Superior temporal gyrus (tissue), 1 donor: Measurements from ENCODE around the gene RSU1.
"Not testable (repeated sequence)": the region's sequence is repeated elsewhere in the genome, so short reads cannot be mapped to it uniquely, and the experiment has no call there.

Experiments
- DNase-seq: peaks from one replicate; pipeline ENCODE4 v3.0.0-alpha.2; 2016; ENCODE audit errors: extremely low spot score

Gene RSU1

GRCh38 chr10:16780338-16780880 is 36.8 kb downstream of the RSU1 start:
- DNase-seq = no peak

- DNase-seq = no peak
Observed at GRCh38 chr10:16779384-16779915, 37.8 kb downstream of the RSU1 start.

- peak; percentile 88 for DNase-seq
Observed at GRCh38 chr10:16777473-16778370, 39.5 kb downstream of the RSU1 start.

GRCh38 chr10:16776896-16777295 is 40.3 kb downstream of the RSU1 start:
- no peak for DNase-seq

- no peak for DNase-seq
Observed at GRCh38 chr10:16773334-16773733, 43.9 kb downstream of the RSU1 start.

GRCh38 chr10:16770670-16771069 is 46.6 kb downstream of the RSU1 start:
- no peak for DNase-seq

GRCh38 chr10:16770141-16770540 is 47.1 kb downstream of the RSU1 start:
- DNase-seq = no peak

GRCh38 chr10:16769331-16769730 is 47.9 kb downstream of the RSU1 start:
- DNase-seq = no peak

GRCh38 chr10:16768702-16769101 is 48.5 kb downstream of the RSU1 start:
- no peak for DNase-seq

- DNase-seq = no peak
Observed at GRCh38 chr10:16765509-16766375, 51.5 kb downstream of the RSU1 start.

- DNase-seq = no peak
Observed at GRCh38 chr10:16761300-16761699, 55.9 kb downstream of the RSU1 start.

GRCh38 chr10:16756561-16757221 is 60.5 kb downstream of the RSU1 start:
- no peak for DNase-seq

- no peak for DNase-seq
Observed at GRCh38 chr10:16754765-16755164, 62.5 kb downstream of the RSU1 start.

GRCh38 chr10:16752849-16753248 is 64.4 kb downstream of the RSU1 start:
- not testable (repeated sequence) for DNase-seq

GRCh38 chr10:16752099-16752498 is 65.1 kb downstream of the RSU1 start:
- no peak for DNase-seq

- no peak for DNase-seq
Observed at GRCh38 chr10:16751244-16751643, 66.0 kb downstream of the RSU1 start.

GRCh38 chr10:16750461-16750860 is 66.8 kb downstream of the RSU1 start:
- DNase-seq = no peak

GRCh38 chr10:16748749-16749148 is 68.5 kb downstream of the RSU1 start:
- no peak for DNase-seq

GRCh38 chr10:16746856-16747255 is 70.4 kb downstream of the RSU1 start:
- no peak for DNase-seq

- DNase-seq = no peak
Observed at GRCh38 chr10:16745061-16745460, 72.2 kb downstream of the RSU1 start.

GRCh38 chr10:16742165-16742960 is 74.9 kb downstream of the RSU1 start:
- no peak for DNase-seq
